ENCODE measurements around the gene TOP1.

DNA sequence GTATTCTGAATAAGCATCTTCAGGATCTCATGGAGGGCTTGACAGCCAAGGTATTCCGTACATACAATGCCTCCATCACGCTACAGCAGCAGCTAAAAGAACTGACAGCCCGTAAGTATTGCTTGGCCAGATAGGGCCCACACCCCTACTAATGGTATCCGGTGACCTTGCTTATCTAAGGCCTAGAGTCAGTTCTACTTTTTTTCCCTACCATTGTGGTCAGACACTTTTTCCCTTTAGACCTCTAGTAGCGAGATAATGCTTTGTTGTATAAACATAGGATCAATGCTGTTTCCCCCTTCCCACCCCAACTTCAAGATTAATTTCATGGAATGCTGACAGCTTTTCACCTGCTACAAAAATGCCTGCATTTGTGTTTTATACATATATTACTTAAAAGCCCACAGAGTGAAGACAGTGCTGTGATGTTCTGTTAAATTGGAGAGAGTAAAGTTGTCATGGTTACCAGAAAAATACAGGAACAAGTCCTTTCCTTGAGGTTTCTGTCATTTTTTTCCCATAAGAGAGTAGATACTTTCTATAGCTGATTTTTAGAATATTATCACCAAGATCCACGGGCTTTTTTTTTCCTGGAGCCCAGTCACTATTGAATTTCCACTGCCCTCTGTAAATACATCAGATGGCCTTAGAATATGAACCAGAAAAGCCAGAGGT lies 87.8 kb downstream of the TOP1 start:
- TF ChIP-seq, protein P1, sequence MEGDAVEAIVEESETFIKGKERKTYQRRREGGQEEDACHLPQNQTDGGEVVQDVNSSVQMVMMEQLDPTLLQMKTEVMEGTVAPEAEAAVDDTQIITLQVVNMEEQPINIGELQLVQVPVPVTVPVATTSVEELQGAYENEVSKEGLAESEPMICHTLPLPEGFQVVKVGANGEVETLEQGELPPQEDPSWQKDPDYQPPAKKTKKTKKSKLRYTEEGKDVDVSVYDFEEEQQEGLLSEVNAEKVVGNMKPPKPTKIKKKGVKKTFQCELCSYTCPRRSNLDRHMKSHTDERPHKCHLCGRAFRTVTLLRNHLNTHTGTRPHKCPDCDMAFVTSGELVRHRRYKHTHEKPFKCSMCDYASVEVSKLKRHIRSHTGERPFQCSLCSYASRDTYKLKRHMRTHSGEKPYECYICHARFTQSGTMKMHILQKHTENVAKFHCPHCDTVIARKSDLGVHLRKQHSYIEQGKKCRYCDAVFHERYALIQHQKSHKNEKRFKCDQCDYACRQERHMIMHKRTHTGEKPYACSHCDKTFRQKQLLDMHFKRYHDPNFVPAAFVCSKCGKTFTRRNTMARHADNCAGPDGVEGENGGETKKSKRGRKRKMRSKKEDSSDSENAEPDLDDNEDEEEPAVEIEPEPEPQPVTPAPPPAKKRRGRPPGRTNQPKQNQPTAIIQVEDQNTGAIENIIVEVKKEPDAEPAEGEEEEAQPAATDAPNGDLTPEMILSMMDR (conservative IDR thresholded peaks at IDR 0.05 in 1 of 2, IDR thresholded peaks at IDR 0.05 in 1 of 2; ENCODE audit: extremely low read depth in 1 of 2, insufficient read depth in 1 of 2, low read depth in 1 of 2, low read length in 2 of 2) = no peak
- no peak for TF ChIP-seq EZH2 (IDR thresholded peaks at IDR 0.05; ENCODE audit: borderline replicate concordance, low read length)
